Smooth muscle cell of the coronary artery (primary cell): ENCODE data around the gene DLGAP5. TPM values are rescaled to one million over a fixed set of nuclear protein-coding genes. Genes with fewer than 3 reads are reported as not detected.

ENCODE experiments used
- total RNA-seq: library from RNA; depleted of rRNA; stranded (reverse); fragments of >200 nt; gene quantifications from 2 replicates; pipeline ENCODE4 v1.2.3, GENCODE V29; 2014; ENCODE audit warnings: low replicate concordance

Gene DLGAP5
- total RNA-seq: 0.23 and 9.2 TPM in 2 replicates

GRCh38 chr14:55191203-55192053, at the start of gene DLGAP5:
TSS of gene DLGAP5 (minus strand) at chr14:55191585. CDS start at chr14:55189179, 2,406 bp downstream.

GRCh38 chr14:55129086-55129427, 62.3 kb downstream of the DLGAP5 start, which contains the start of gene LGALS3:
TSS of gene LGALS3 (plus strand) at chr14:55129252. CDS start at chr14:55137374, 8,122 bp downstream.

Other genes with a start within 250 kb of the DLGAP5 start
- 7.3 and 11.0 TPM in 2 replicates for gene WDHD1, start 164.5 kb downstream of the DLGAP5 start, total RNA-seq
- 9.4 and 13.7 TPM in 2 replicates for gene SOCS4, start 164.3 kb downstream of the DLGAP5 start, total RNA-seq
- 3.6 and 10.4 TPM in 2 replicates for gene MAPK1IP1L, start 139.9 kb downstream of the DLGAP5 start, total RNA-seq
- gene LGALS3, start 62.3 kb downstream of the DLGAP5 start, total RNA-seq: 148 and 210 TPM in 2 replicates
- 14.7 and 19.3 TPM in 2 replicates for gene FBXO34, start 79.8 kb upstream of the DLGAP5 start, total RNA-seq
- gene ATG14, start 220.2 kb upstream of the DLGAP5 start, total RNA-seq: 8.9 and 13.3 TPM in 2 replicates
- not detected in 2 replicates for gene TBPL2, start 249.0 kb upstream of the DLGAP5 start, total RNA-seq